ENCODE data around the gene RAB30.

DNA sequence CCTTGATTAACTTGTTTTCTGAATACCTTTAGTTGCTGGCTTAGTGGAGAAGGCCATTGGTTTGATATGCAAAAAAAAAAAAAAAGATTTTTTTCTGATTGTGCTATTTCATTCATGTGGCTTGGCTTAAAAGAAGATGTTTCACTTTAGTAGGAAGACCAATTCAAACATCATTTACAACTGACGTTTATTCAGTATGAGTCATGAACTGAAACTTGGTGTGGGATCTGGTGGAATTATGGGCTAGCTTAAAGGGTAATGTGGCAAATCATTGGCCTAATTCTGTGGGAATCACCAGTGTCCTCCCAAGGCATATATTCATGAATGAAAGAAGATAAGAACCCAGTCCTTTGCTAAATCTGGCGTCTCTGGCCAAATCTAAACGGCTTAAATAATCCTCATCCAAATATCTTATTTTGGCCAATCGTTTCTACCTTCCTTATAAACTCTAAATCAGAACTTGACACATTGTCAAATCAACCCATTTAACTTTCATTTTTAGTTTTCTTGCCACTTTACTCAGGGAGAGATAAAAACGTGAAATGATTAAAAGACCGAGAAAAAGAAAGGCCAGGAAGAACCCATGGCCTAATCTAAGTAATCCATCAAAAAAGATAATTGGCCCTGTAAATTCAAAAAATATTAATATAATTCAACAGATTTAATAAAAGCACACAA, 93.1 kb downstream of the RAB30 start:
- TF ChIP-seq OSR2 (tag by site-specific recombination; IDR thresholded peaks at IDR 0.05) (no peak), ZNF350 (tag by site-specific recombination; IDR thresholded peaks at IDR 0.05) (no peak)
